Activated CD8-positive, alpha-beta T cell treated with anti-CD3 and anti-CD28 coated beads for 36 hours (primary cell): ENCODE data around the gene C10orf90. TPM values are rescaled to one million over a fixed set of nuclear protein-coding genes. Genes with fewer than 3 reads are reported as not detected.

Source experiments
- ATAC-seq: fragments of 200-7000 bp; cut with Tn5 transposase; one replicate; pipeline ENCODE4 v1.10.0; 2021; ENCODE audit warnings: mild to moderate bottlenecking, moderate library complexity
- CTCF ChIA-PET: fragments of 350-600 bp; sonication (Branson Sonifier 250); formaldehyde crosslinking; loops from one replicate; lab custom pipeline; 2021; ENCODE audit warnings: antibody characterized with exemption; lab: Charles Lee
- POLR2A ChIA-PET: fragments of 350-600 bp; sonication (Branson Sonifier 250); formaldehyde crosslinking; loops from one replicate; lab custom pipeline; 2021; ENCODE audit warnings: antibody characterized with exemption; lab: Charles Lee
- DNase-seq: peaks from one replicate; pipeline ENCODE4 v3.0.0-alpha.2; 2020
- H3K27ac Mint-ChIP-seq: one replicate; pipeline ENCODE4 v1.8.0; 2021; ENCODE audit warnings: mild to moderate bottlenecking, mixed read lengths
- H3K27me3 Mint-ChIP-seq: one replicate; pipeline ENCODE4 v1.8.0; 2021; ENCODE audit warnings: mixed read lengths
- H3K36me3 Mint-ChIP-seq: one replicate; pipeline ENCODE4 v1.8.0; 2021; ENCODE audit warnings: low read depth, mixed read lengths
- H3K4me1 Mint-ChIP-seq: one replicate; pipeline ENCODE4 v1.8.0; 2021; ENCODE audit warnings: low read depth, mixed read lengths
- H3K4me3 Mint-ChIP-seq: one replicate; pipeline ENCODE4 v1.8.0; 2021; ENCODE audit warnings: mild to moderate bottlenecking, moderate library complexity, mixed read lengths
- H3K9me3 Mint-ChIP-seq: one replicate; pipeline ENCODE4 v1.8.0; 2021; ENCODE audit warnings: mixed read lengths
- CTCF ChIP-seq: fragments of 200-600 bp; IDR thresholded peaks from one replicate; pipeline ENCODE4 v1.8.0; 2022; ENCODE audit warnings: antibody characterized with exemption, mild to moderate bottlenecking
- intact Hi-C: fragments of 100-400 bp; cut with micrococcal nuclease; formaldehyde crosslinking; loops from one replicate; pipeline ENCODE4 v1.10.0; 2022
- total RNA-seq, 2 experiments: library from RNA; stranded (reverse); gene quantifications; one replicate each; pipeline ENCODE4 v1.2.3, GENCODE V29; 2021

The C10orf90 gene
- total RNA-seq, 2 experiments from 2014 or later = not detected

GRCh38 chr10:126455766-126456405 lies 214.6 kb downstream of the C10orf90 start:
- Mint-ChIP-seq H3K4me3 (no peak overlapping the region), H3K27me3 (no peaks in the 10 kb centered on the region), H3K4me1 (no peaks in the 10 kb centered on the region), H3K27ac (no peak overlapping the region), H3K9me3 (peaks cover 2% of the 10 kb centered on the region), H3K36me3 (no peaks in the 10 kb centered on the region)
- ATAC-seq (no peak), DNase-seq (no peak)
- POLR2A ChIA-PET = no interaction called here
- no peak for TF ChIP-seq CTCF
- intact Hi-C loops = no loop called here
- CTCF ChIA-PET = no interaction called here

GRCh38 chr10:126455036-126455765 lies 215.3 kb downstream of the C10orf90 start:
- Mint-ChIP-seq H3K36me3 (no peaks in the 10 kb centered on the region), H3K4me1 (no peaks in the 10 kb centered on the region), H3K27me3 (no peaks in the 10 kb centered on the region), H3K4me3 (no peak overlapping the region), H3K27ac (no peak overlapping the region), H3K9me3 (peaks cover 2% of the 10 kb centered on the region)
- no peak for TF ChIP-seq CTCF
- ATAC-seq (no peak), DNase-seq (no peak)
- POLR2A ChIA-PET = no interaction called here
- CTCF ChIA-PET = no interaction called here
- intact Hi-C loops = no loop called here

GRCh38 chr10:126454045-126454751 lies 216.3 kb downstream of the C10orf90 start:
- TF ChIP-seq CTCF = no peak
- H3K4me3 Mint-ChIP-seq = no peak overlapping the region
- intact Hi-C loops = no loop called here
- no peaks in the 10 kb centered on the region for H3K36me3 Mint-ChIP-seq
- peaks cover 2% of the 10 kb centered on the region for H3K9me3 Mint-ChIP-seq
- no peaks in the 10 kb centered on the region for H3K4me1 Mint-ChIP-seq
- no peaks in the 10 kb centered on the region for H3K27me3 Mint-ChIP-seq
- ChIA-PET CTCF (no interaction called here), POLR2A (no interaction called here)
- no peak overlapping the region for H3K27ac Mint-ChIP-seq
- no peak for ATAC-seq
- no peak for DNase-seq

DNA sequence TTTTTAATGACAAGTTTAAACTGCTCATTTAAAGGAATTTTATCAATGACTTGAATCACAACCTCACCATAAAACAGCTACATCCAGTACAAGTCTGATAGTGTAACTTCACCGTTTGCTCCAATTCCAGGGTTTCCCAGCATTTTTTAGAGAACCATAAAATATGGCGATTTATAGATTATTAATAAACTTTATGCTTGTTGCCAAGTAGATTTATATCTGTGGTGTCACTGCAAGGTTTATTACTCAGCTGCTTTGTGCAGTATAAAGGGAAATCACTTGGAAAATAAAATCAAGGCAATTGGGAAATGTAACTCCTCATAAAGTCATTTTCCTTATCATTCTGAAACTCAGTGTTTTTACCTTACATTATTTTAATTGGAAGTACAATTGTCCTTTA lies 218.2 kb downstream of the C10orf90 start:
- CTCF ChIA-PET = no interaction called here
- POLR2A ChIA-PET = no interaction called here
- H3K36me3 Mint-ChIP-seq = no peaks in the 10 kb centered on the region
- no peak overlapping the region for H3K27ac Mint-ChIP-seq
- H3K4me3 Mint-ChIP-seq = no peak overlapping the region
- no peaks in the 10 kb centered on the region for H3K27me3 Mint-ChIP-seq
- DNase-seq (no peak), ATAC-seq (no peak)
- intact Hi-C loops = no loop called here
- TF ChIP-seq CTCF = no peak
- no peaks in the 10 kb centered on the region for H3K4me1 Mint-ChIP-seq
- H3K9me3 Mint-ChIP-seq = peaks cover 2% of the 10 kb centered on the region

DNA sequence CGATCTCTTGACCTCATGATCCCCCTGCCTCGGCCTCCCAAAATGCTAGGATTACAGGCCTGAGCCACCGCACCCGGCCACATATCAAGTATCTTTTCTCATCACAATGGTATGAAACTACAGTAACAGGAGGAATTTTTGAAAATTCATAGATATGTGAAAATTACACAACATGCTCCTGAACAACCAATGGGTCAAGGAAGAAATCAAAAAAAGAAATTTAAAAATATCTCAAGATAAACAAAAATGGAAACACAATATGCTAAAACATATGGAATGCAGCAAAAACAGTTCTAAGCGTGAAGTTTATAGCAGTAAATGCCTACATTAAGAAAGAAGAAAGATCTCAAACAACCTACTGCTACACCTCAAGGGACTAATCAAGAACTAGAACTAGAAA lies 222.4 kb downstream of the C10orf90 start:
- TF ChIP-seq CTCF = no peak
- Mint-ChIP-seq H3K27me3 (no peaks in the 10 kb centered on the region), H3K36me3 (no peaks in the 10 kb centered on the region), H3K4me1 (no peaks in the 10 kb centered on the region), H3K4me3 (no peak overlapping the region), H3K9me3 (peaks cover under 1% of the 10 kb centered on the region), H3K27ac (no peak overlapping the region)
- intact Hi-C loops = no loop called here
- DNase-seq (no peak), ATAC-seq (no peak)
- ChIA-PET POLR2A (no interaction called here), CTCF (no interaction called here)
